PC-3 (cell line): ENCODE data around the gene RPS3A. TPM values are rescaled to one million over a fixed set of nuclear protein-coding genes. Genes with fewer than 3 reads are reported as not detected.
"Not testable (repeated sequence)": the region's sequence is repeated elsewhere in the genome, so short reads cannot be mapped to it uniquely, and the experiment has no call there.

Experiments
- ATAC-seq: fragments of 200-7000 bp; cut with Tn5 transposase; 2 replicates; pipeline ENCODE4 v1.9.1; 2020; ENCODE audit warnings: mild to moderate bottlenecking, moderate library complexity
- BruUV-seq: library from RNA; stranded (reverse); fragments of 400-500 nt; replicated peaks from 2 replicates; lab custom pipeline; 2021; lab: Mats Ljungman, UMichigan
- CTCF ChIA-PET: fragments of 300-600 bp; sonication (Branson Sonifier 250); formaldehyde crosslinking; loops from one replicate; lab custom pipeline; 2022; ENCODE audit warnings: antibody characterized with exemption; lab: Charles Lee
- POLR2A ChIA-PET: fragments of 300-600 bp; sonication (Branson Sonifier 250); formaldehyde crosslinking; loops from one replicate; lab custom pipeline; 2022; ENCODE audit warnings: antibody characterized with exemption; ENCODE audit not compliant: unreplicated experiment; lab: Charles Lee
- DNase-seq: peaks from one replicate; pipeline ENCODE4 v3.0.0-alpha.2; 2015
- H2AFZ ChIP-seq: fragments of 300-600 bp; sonication (generic); 2 replicates; pipeline ENCODE4 v1.6.0; 2016; ENCODE audit warnings: antibody characterized with exemption, low read length
- H3F3A ChIP-seq: fragments of 300-600 bp; sonication (generic); one replicate; pipeline ENCODE4 v1.6.0; 2017; ENCODE audit warnings: antibody characterized with exemption, low read length, control low read depth, mild to moderate bottlenecking; ENCODE audit not compliant: unreplicated experiment
- H3K27ac ChIP-seq: fragments of 300-600 bp; sonication (generic); 2 replicates; pipeline ENCODE4 v1.5.1; 2016; ENCODE audit warnings: mild to moderate bottlenecking, low read length
- H3K27me3 ChIP-seq: fragments of 300-600 bp; sonication (generic); 2 replicates; pipeline ENCODE4 v1.6.1; 2016; ENCODE audit warnings: low read length, mixed read lengths
- H3K36me3 ChIP-seq: fragments of 300-600 bp; sonication (generic); 2 replicates; pipeline ENCODE4 v1.6.1; 2016; ENCODE audit warnings: low read depth, mixed run types, low read length, mixed read lengths
- H3K4me1 ChIP-seq: fragments of 300-600 bp; sonication (generic); 2 replicates; pipeline ENCODE4 v1.5.1; 2016; ENCODE audit warnings: low read length; ENCODE audit not compliant: insufficient read depth
- H3K4me2 ChIP-seq: fragments of 300-600 bp; sonication (generic); 2 replicates; pipeline ENCODE4 v1.6.0; 2016; ENCODE audit warnings: low read length
- H3K4me3 ChIP-seq: fragments of 300-600 bp; sonication (generic); 2 replicates; pipeline ENCODE4 v1.5.1; 2016; ENCODE audit warnings: mild to moderate bottlenecking, low read length, mixed read lengths
- H3K79me2 ChIP-seq: fragments of 300-600 bp; sonication (generic); 2 replicates; pipeline ENCODE4 v1.6.1; 2017; ENCODE audit warnings: low read length, mixed read lengths
- H3K9ac ChIP-seq: fragments of 300-600 bp; sonication (generic); 2 replicates; pipeline ENCODE4 v1.6.0; 2016; ENCODE audit warnings: mild to moderate bottlenecking, low read length
- H3K9me2 ChIP-seq: fragments of 300-600 bp; sonication (generic); replicated peaks from 2 replicates; pipeline ENCODE4 v1.6.1; 2016; ENCODE audit warnings: mixed run types, low read length, mixed read lengths
- H3K9me3 ChIP-seq: fragments of 300-600 bp; sonication (generic); 2 replicates; pipeline ENCODE4 v1.6.1; 2016; ENCODE audit warnings: low read length, mixed read lengths
- H4K20me1 ChIP-seq: fragments of 300-600 bp; sonication (generic); 2 replicates; pipeline ENCODE4 v1.6.1; 2016; ENCODE audit warnings: low read length, mixed read lengths
- CTCF ChIP-seq: fragments of 300-600 bp; sonication (generic); conservative IDR thresholded peaks from 2 replicates; pipeline ENCODE4 v1.5.1; 2017; ENCODE audit warnings: antibody characterized with exemption, low read depth, mild to moderate bottlenecking, low read length
- EZH2 ChIP-seq: fragments of 300-600 bp; sonication (generic); IDR thresholded peaks from one replicate; pipeline ENCODE4 v1.6.1; 2017; ENCODE audit warnings: antibody characterized with exemption, mild to moderate bottlenecking, low read length; ENCODE audit not compliant: unreplicated experiment
- EZH2phosphoT487 ChIP-seq: fragments of 300-600 bp; sonication (generic); IDR thresholded peaks from 2 replicates; pipeline ENCODE4 v1.6.1; 2018; ENCODE audit warnings: mild to moderate bottlenecking, antibody characterized with exemption, low read length, borderline replicate concordance
- intact Hi-C: fragments of 100-400 bp; cut with micrococcal nuclease; formaldehyde crosslinking; loops from 2 replicates; pipeline ENCODE4 v1.9.0; 2023
- total RNA-seq: library from RNA; depleted of rRNA; stranded (reverse); fragments of >200 nt; gene quantifications from 2 replicates; pipeline ENCODE4 v1.2.3, GENCODE V29; 2014

RPS3A gene
- total RNA-seq, 1 experiment from 2014 or later = 560 TPM

GRCh38 chr4:151055539-151055938, 43.9 kb upstream of the RPS3A start:
- Histone ChIP-seq H3K4me3 (no peak overlapping the region), H3K9me3 (no peaks in the 10 kb centered on the region), H3K79me2 (no peaks in the 10 kb centered on the region), H3K36me3 (no peaks in the 10 kb centered on the region), H3K9me2 (no peaks in the 10 kb centered on the region), H4K20me1 (no peaks in the 10 kb centered on the region), H3K27me3 (no peaks in the 10 kb centered on the region), H3K9ac (no peak overlapping the region), H3K27ac (no peak overlapping the region), H3K4me2 (no peak overlapping the region), H2AFZ (no peak overlapping the region), H3K4me1 (0 out of 2 replicates have a peak, but pooled peaks cover 4% of the 10 kb centered on the region), H3F3A (no peaks in the 10 kb centered on the region)
- ChIA-PET CTCF (no interaction called here), POLR2A (no interaction called here)
- DNase-seq = no peak
- ATAC-seq = no peak
- intact Hi-C loops = no loop called here
- TF ChIP-seq EZH2 (no peak), EZH2phosphoT487 (no peak), CTCF (no peak)
- BruUV-seq = no TSS peak

DNA sequence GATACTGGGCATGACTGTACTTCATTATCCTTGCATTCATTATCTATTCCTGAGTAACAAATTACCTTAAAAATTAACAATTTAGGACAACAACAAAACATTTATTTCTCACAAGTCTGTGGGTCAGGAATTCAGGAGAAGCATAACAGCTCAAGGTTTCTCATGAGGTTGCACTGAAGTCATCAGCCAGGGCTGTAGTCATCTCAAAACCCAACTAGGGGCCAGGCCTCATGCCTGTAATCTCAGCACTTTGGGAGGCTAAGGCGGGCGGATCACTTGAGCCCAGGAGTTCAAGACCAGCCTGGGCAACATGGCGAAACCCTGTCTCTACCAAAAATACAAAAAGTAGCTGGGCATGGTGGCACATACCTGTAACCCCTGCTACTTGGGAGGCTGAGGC, 36.3 kb upstream of the RPS3A start:
- H3K9me2 ChIP-seq, H4K20me1 ChIP-seq, H2AFZ ChIP-seq, H3K36me3 ChIP-seq, H3K9ac ChIP-seq, DNase-seq, H3K79me2 ChIP-seq, CTCF ChIA-PET, ATAC-seq, BruUV-seq, intact Hi-C loops, H3K9me3 ChIP-seq, H3K4me2 ChIP-seq, POLR2A ChIA-PET, H3K4me3 ChIP-seq, H3F3A ChIP-seq, H3K27me3 ChIP-seq, H3K27ac ChIP-seq, H3K4me1 ChIP-seq: not testable (repeated sequence)

DNA sequence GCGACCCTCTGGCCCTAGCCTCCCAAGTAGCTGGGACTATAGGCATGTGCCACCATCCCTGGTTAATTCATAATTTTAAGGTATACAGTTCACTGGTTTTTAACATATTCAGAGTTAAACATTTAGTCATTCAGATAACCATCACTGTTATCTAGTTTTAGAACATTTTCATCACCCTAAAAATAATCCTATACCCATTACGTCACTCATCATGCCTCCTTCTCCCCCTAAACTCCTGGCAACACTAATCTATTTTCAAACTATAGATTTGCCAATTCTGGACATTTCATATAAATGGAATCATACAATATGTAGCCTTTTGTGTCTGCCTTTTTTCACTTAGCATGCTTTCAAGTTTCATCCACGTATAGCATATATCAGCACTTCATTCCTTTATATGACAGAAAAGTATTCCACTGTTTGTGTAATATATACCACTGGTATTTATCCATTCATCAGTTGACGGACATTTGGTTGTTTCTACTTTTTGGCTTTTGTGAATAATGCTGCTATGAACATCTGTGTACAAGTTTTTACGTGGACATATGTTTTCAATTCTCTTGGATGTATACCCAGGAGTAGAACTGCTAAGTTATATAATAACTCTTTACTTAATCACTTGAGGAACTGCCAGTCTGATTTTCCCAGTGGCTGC, 32.0 kb upstream of the RPS3A start:
- no peak overlapping the region for H3K4me3 ChIP-seq
- intact Hi-C loops = no loop called here
- no peaks in the 10 kb centered on the region for H3K27me3 ChIP-seq
- H3K4me2 ChIP-seq = no peak overlapping the region
- H3K79me2 ChIP-seq = no peaks in the 10 kb centered on the region
- no peaks in the 10 kb centered on the region for H3K9me3 ChIP-seq
- no peak for ATAC-seq
- no peaks in the 10 kb centered on the region for H3K4me1 ChIP-seq
- no peak overlapping the region for H3K9ac ChIP-seq
- no peak for DNase-seq
- ChIA-PET POLR2A (no interaction called here), CTCF (no interaction called here)
- H3F3A ChIP-seq = no peaks in the 10 kb centered on the region
- no peak for TF ChIP-seq EZH2phosphoT487
- TF ChIP-seq EZH2 = no peak
- no peak overlapping the region for H3K27ac ChIP-seq
- H3K9me2 ChIP-seq = no peaks in the 10 kb centered on the region
- H4K20me1 ChIP-seq = no peaks in the 10 kb centered on the region
- no TSS peak for BruUV-seq
- no peak overlapping the region for H2AFZ ChIP-seq
- H3K36me3 ChIP-seq = no peaks in the 10 kb centered on the region

- no peak overlapping the region for H3K4me2 ChIP-seq
- H3K9me3 ChIP-seq = no peaks in the 10 kb centered on the region
- TF ChIP-seq EZH2phosphoT487 (no peak), EZH2 (no peak), CTCF (no peak)
- no peaks in the 10 kb centered on the region for H3K79me2 ChIP-seq
- H3K27ac ChIP-seq = no peak overlapping the region
- no peaks in the 10 kb centered on the region for H3K4me1 ChIP-seq
- no peak overlapping the region for H3K9ac ChIP-seq
- H3K4me3 ChIP-seq = no peak overlapping the region
- H3K36me3 ChIP-seq = no peaks in the 10 kb centered on the region
- ATAC-seq (no peak), DNase-seq (no peak)
- H3K9me2 ChIP-seq = no peaks in the 10 kb centered on the region
- no peaks in the 10 kb centered on the region for H4K20me1 ChIP-seq
- no peaks in the 10 kb centered on the region for H3F3A ChIP-seq
- ChIA-PET CTCF (no interaction called here), POLR2A (no interaction called here)
- H2AFZ ChIP-seq = no peak overlapping the region
- H3K27me3 ChIP-seq = no peaks in the 10 kb centered on the region
- BruUV-seq = no TSS peak
- intact Hi-C loops = no loop called here
These were observed 25.0 kb upstream of the RPS3A start for GRCh38 chr4:151074416-151074916.

DNA sequence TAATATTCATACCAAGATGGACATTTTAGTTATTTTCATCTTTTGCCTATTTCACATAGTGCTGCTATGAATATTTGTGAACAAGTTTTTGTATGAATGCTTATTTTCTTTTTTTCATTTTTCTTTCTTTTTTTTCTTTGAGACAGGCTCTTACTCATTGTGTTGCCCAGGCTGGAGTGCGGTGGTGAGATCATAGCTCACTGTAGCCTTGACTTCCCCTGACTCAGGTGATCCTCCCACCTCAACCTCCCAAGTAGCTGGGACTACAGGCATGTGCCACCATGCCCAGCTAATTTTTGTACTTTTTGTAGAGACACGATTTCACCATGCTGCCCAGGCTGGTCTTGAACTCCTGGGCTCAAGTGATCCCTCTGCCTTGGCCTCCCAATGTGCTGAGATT, 21.4 kb upstream of the RPS3A start:
- H3K9ac ChIP-seq, BruUV-seq, H2AFZ ChIP-seq, H3K79me2 ChIP-seq, ATAC-seq, H3K27me3 ChIP-seq, H3K27ac ChIP-seq, H3K36me3 ChIP-seq, CTCF ChIA-PET, H3K9me2 ChIP-seq, H3F3A ChIP-seq, H4K20me1 ChIP-seq, DNase-seq, intact Hi-C loops, H3K4me2 ChIP-seq, H3K9me3 ChIP-seq, H3K4me3 ChIP-seq, H3K4me1 ChIP-seq: not testable (repeated sequence)
- POLR2A ChIA-PET = interaction anchor here (0.5 kb wide), 1 partner anchor 8 kb away, joined by 3 read pairs; no protein-coding TSS in a partner anchor
